ENCODE results near the gene FAM47E. TPM values are rescaled to one million over a fixed set of nuclear protein-coding genes. Genes with fewer than 3 reads are reported as not detected.

The FAM47E gene
- total RNA-seq, 1 donor from 2014 or later, result 7.0 TPM

GRCh38 chr4:76275486-76276124 lies 24.1 kb downstream of the FAM47E start:
- H3K27me3 Mint-ChIP-seq (ENCODE audit: insufficient read depth, low read depth), result no peaks in the 10 kb centered on the region
- no peak overlapping the region for H3K27ac Mint-ChIP-seq
- H4K20me1 ChIP-seq (ENCODE audit: low read depth), result no peaks in the 10 kb centered on the region
- H3K4me1 Mint-ChIP-seq, result peaks cover 9% of the 10 kb centered on the region
- H3K4me3 ChIP-seq, result no peak overlapping the region
- no peak overlapping the region for H2AFZ ChIP-seq (replicated peaks)
- no peaks in the 10 kb centered on the region for H3K36me3 ChIP-seq
- H3K9ac ChIP-seq, result no peak overlapping the region
- DNase-seq (ENCODE audit: low spot score), result no peak
- no peak for TF ChIP-seq EZH2phosphoT487 (IDR thresholded peaks at IDR 0.05)
- TF ChIP-seq EZH2 (IDR thresholded peaks at IDR 0.05), result no peak
- no peak for TF ChIP-seq CTCF (IDR thresholded peaks at IDR 0.05)
- no peak overlapping the region for H3K4me2 ChIP-seq
- H3K4me3 Mint-ChIP-seq, result no peak overlapping the region
- no peaks in the 10 kb centered on the region for H3F3A ChIP-seq (ENCODE audit: low read depth)
- H3K27me3 ChIP-seq, result no peaks in the 10 kb centered on the region
- H3K36me3 Mint-ChIP-seq, result peaks cover 2% of the 10 kb centered on the region
- no peak overlapping the region for H3K27ac ChIP-seq
- no peaks in the 10 kb centered on the region for H3K9me3 ChIP-seq (ENCODE audit: low read depth)
- H3K9me3 Mint-ChIP-seq, result no peaks in the 10 kb centered on the region
- H3K4me1 ChIP-seq, result no peaks in the 10 kb centered on the region
- H3K79me2 ChIP-seq (ENCODE audit: low read depth), result no peaks in the 10 kb centered on the region

- H3K27me3 ChIP-seq, result no peaks in the 10 kb centered on the region
- no peak for DNase-seq (ENCODE audit: low spot score)
- no peaks in the 10 kb centered on the region for H3K36me3 ChIP-seq
- Mint-ChIP-seq H3K9me3 (no peaks in the 10 kb centered on the region), H3K27me3 (ENCODE audit: insufficient read depth, low read depth) (no peaks in the 10 kb centered on the region), H3K4me3 (no peak overlapping the region), H3K27ac (no peak overlapping the region), H3K4me1 (peaks cover 13% of the 10 kb centered on the region), H3K36me3 (peaks cover 2% of the 10 kb centered on the region)
- H3K27ac ChIP-seq, result no peak overlapping the region
- no peaks in the 10 kb centered on the region for H3K79me2 ChIP-seq (ENCODE audit: low read depth)
- no peaks in the 10 kb centered on the region for H3K4me1 ChIP-seq
- H3K4me3 ChIP-seq, result no peak overlapping the region
- no peaks in the 10 kb centered on the region for H3F3A ChIP-seq (ENCODE audit: low read depth)
- no peaks in the 10 kb centered on the region for H4K20me1 ChIP-seq (ENCODE audit: low read depth)
- no peak overlapping the region for H3K4me2 ChIP-seq
- TF ChIP-seq EZH2 (IDR thresholded peaks at IDR 0.05), result no peak
- TF ChIP-seq CTCF (IDR thresholded peaks at IDR 0.05), result no peak
- no peak for TF ChIP-seq EZH2phosphoT487 (IDR thresholded peaks at IDR 0.05)
- H3K9me3 ChIP-seq (ENCODE audit: low read depth), result no peaks in the 10 kb centered on the region
- H2AFZ ChIP-seq (replicated peaks), result no peak overlapping the region
- H3K9ac ChIP-seq, result no peak overlapping the region
These were observed 25.3 kb downstream of the FAM47E start for GRCh38 chr4:76276813-76277212.

- no peak for DNase-seq (ENCODE audit: low spot score)
- Histone ChIP-seq H3K27ac (no peak overlapping the region), H3F3A (ENCODE audit: low read depth) (no peaks in the 10 kb centered on the region), H3K9ac (no peak overlapping the region), H3K4me3 (no peak overlapping the region), H3K4me2 (no peak overlapping the region), H3K9me3 (ENCODE audit: low read depth) (no peaks in the 10 kb centered on the region), H3K79me2 (ENCODE audit: low read depth) (no peaks in the 10 kb centered on the region), H3K36me3 (no peaks in the 10 kb centered on the region), H3K4me1 (no peaks in the 10 kb centered on the region), H4K20me1 (ENCODE audit: low read depth) (no peaks in the 10 kb centered on the region), H3K27me3 (no peaks in the 10 kb centered on the region), H2AFZ (replicated peaks) (no peak overlapping the region)
- no peak overlapping the region for H3K27ac Mint-ChIP-seq
- no peak overlapping the region for H3K4me3 Mint-ChIP-seq
- H3K27me3 Mint-ChIP-seq (ENCODE audit: insufficient read depth, low read depth), result peaks cover 4% of the 10 kb centered on the region
- no peaks in the 10 kb centered on the region for H3K9me3 Mint-ChIP-seq
- peaks cover 2% of the 10 kb centered on the region for H3K36me3 Mint-ChIP-seq
- H3K4me1 Mint-ChIP-seq, result peaks cover 13% of the 10 kb centered on the region
- no peak for TF ChIP-seq EZH2phosphoT487 (IDR thresholded peaks at IDR 0.05)
- no peak for TF ChIP-seq EZH2 (IDR thresholded peaks at IDR 0.05)
- TF ChIP-seq CTCF (IDR thresholded peaks at IDR 0.05), result no peak
These were observed 26.1 kb downstream of the FAM47E start for GRCh38 chr4:76277667-76278066.
